ENCODE measurements around the gene PRKCB. TPM values are rescaled to one million over a fixed set of nuclear protein-coding genes. Genes with fewer than 3 reads are reported as not detected.
"Not testable (repeated sequence)": the region's sequence is repeated elsewhere in the genome, so short reads cannot be mapped to it uniquely, and the experiment has no call there.

Gene PRKCB
- total RNA-seq, 1 experiment from 2014 or later: not detected

DNA sequence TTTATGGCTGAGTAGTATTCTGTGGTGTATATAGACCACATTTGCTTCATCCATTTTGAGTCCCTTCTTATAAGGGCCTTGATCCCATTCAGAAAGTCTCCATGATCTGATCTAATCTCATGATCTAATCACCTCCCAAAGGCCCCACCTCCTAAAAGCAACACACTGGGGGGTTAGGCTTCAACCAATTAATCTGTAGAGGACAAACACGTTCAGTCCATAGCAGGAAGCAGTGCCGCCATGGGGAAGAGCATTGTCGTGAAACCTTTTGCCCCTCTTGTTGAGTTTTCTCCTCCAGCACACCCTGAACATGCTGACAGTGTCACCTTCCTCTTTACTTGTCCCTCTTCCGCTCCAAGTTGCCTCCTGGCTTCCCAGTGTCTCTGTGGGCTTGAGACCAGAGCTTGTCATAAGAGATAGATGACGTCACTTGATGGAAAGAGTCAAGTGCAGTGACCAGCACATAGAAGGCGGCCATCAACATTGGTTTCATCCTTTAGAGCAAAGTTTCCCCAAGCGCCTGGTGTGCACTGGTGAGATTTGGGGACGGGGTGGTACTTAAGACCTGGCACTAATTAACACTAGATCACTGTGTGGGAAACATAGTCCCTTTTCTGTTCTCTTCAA is 74.1 kb downstream of the PRKCB start:
- H3K36me3 Mint-ChIP-seq (ENCODE audit: insufficient read depth, unreplicated experiment): no peaks in the 10 kb centered on the region
- no TSS peak for BruUV-seq (replicated peaks)
- CTCF ChIA-PET: no interaction called here

GRCh38 chr16:23914946-23915530 is 79.3 kb downstream of the PRKCB start:
- no peak overlapping the region for H3K4me3 Mint-ChIP-seq (ENCODE audit: unreplicated experiment)
- intact Hi-C loops (cut with micrococcal nuclease): no loop called here
- no TSS peak for BruUV-seq (replicated peaks)
- ChIA-PET POLR2A (no interaction called here), CTCF (no interaction called here)
- DNase-seq (ENCODE audit: unreplicated experiment): no peak
- H3K4me1 Mint-ChIP-seq (ENCODE audit: insufficient read depth, unreplicated experiment): no peaks in the 10 kb centered on the region
- H3K36me3 Mint-ChIP-seq (ENCODE audit: insufficient read depth, unreplicated experiment): no peaks in the 10 kb centered on the region
- TF ChIP-seq, protein P1, sequence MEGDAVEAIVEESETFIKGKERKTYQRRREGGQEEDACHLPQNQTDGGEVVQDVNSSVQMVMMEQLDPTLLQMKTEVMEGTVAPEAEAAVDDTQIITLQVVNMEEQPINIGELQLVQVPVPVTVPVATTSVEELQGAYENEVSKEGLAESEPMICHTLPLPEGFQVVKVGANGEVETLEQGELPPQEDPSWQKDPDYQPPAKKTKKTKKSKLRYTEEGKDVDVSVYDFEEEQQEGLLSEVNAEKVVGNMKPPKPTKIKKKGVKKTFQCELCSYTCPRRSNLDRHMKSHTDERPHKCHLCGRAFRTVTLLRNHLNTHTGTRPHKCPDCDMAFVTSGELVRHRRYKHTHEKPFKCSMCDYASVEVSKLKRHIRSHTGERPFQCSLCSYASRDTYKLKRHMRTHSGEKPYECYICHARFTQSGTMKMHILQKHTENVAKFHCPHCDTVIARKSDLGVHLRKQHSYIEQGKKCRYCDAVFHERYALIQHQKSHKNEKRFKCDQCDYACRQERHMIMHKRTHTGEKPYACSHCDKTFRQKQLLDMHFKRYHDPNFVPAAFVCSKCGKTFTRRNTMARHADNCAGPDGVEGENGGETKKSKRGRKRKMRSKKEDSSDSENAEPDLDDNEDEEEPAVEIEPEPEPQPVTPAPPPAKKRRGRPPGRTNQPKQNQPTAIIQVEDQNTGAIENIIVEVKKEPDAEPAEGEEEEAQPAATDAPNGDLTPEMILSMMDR (IDR thresholded peaks at IDR 0.05; ENCODE audit: unreplicated experiment): no peak
- no peaks in the 10 kb centered on the region for H3K9me3 Mint-ChIP-seq (ENCODE audit: unreplicated experiment)
- no peak overlapping the region for H3K27ac Mint-ChIP-seq (ENCODE audit: low read depth, unreplicated experiment)
- no peaks in the 10 kb centered on the region for H3K27me3 Mint-ChIP-seq (ENCODE audit: insufficient read depth, unreplicated experiment)

More for the DNA sequence above, 74.1 kb downstream of the PRKCB start:
- intact Hi-C loops (cut with micrococcal nuclease): no loop called here
- Mint-ChIP-seq H3K27me3 (ENCODE audit: insufficient read depth, unreplicated experiment) (no peaks in the 10 kb centered on the region), H3K4me3 (ENCODE audit: unreplicated experiment) (no peak overlapping the region), H3K4me1 (ENCODE audit: insufficient read depth, unreplicated experiment) (peaks cover 6% of the 10 kb centered on the region), H3K9me3 (ENCODE audit: unreplicated experiment) (no peaks in the 10 kb centered on the region), H3K27ac (ENCODE audit: low read depth, unreplicated experiment) (no peak overlapping the region)
- TF ChIP-seq, protein P1 (IDR thresholded peaks at IDR 0.05; ENCODE audit: unreplicated experiment): no peak
- POLR2A ChIA-PET: no interaction called here
- no peak for DNase-seq (ENCODE audit: unreplicated experiment)

- H3K9me3 Mint-ChIP-seq (ENCODE audit: unreplicated experiment); CTCF ChIA-PET; H3K27ac Mint-ChIP-seq (ENCODE audit: low read depth, unreplicated experiment); BruUV-seq (replicated peaks); H3K36me3 Mint-ChIP-seq (ENCODE audit: insufficient read depth, unreplicated experiment); POLR2A ChIA-PET; H3K27me3 Mint-ChIP-seq (ENCODE audit: insufficient read depth, unreplicated experiment); H3K4me3 Mint-ChIP-seq (ENCODE audit: unreplicated experiment); DNase-seq (ENCODE audit: unreplicated experiment); intact Hi-C loops (cut with micrococcal nuclease); H3K4me1 Mint-ChIP-seq (ENCODE audit: insufficient read depth, unreplicated experiment): not testable (repeated sequence)
These were observed 80.8 kb downstream of the PRKCB start for GRCh38 chr16:23916552-23916951.

DNA sequence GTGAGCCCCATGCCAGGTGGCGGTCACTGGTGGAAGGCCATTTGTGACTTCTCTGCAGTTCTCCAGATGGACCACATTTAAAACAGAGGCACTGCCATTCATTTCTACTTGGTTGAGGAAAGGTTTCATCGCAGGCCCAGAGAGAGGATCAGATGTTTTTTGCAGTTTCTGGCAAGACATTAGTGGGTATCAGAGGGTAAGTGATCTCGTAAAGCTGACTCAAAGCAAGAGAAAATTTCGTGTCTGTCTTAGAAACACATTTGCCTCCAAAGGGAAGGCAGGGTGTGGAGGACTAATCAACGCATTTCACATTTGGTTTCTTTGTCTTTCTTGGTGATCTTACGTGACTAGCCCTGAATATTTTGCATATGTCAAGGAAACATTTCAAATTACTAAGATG is 81.8 kb downstream of the PRKCB start:
- TF ChIP-seq, protein P1 (IDR thresholded peaks at IDR 0.05; ENCODE audit: unreplicated experiment): no peak
- no peaks in the 10 kb centered on the region for H3K36me3 Mint-ChIP-seq (ENCODE audit: insufficient read depth, unreplicated experiment)
- H3K4me3 Mint-ChIP-seq (ENCODE audit: unreplicated experiment): no peak overlapping the region
- no TSS peak for BruUV-seq (replicated peaks)
- H3K27me3 Mint-ChIP-seq (ENCODE audit: insufficient read depth, unreplicated experiment): peaks cover 15% of the 10 kb centered on the region
- intact Hi-C loops (cut with micrococcal nuclease): no loop called here
- H3K27ac Mint-ChIP-seq (ENCODE audit: low read depth, unreplicated experiment): no peak overlapping the region
- CTCF ChIA-PET: no interaction called here
- POLR2A ChIA-PET: no interaction called here
- H3K4me1 Mint-ChIP-seq (ENCODE audit: insufficient read depth, unreplicated experiment): no peaks in the 10 kb centered on the region
- no peaks in the 10 kb centered on the region for H3K9me3 Mint-ChIP-seq (ENCODE audit: unreplicated experiment)
- DNase-seq (ENCODE audit: unreplicated experiment): no peak
